ENCODE measurements around the gene NTN5. TPM values are rescaled to one million over a fixed set of nuclear protein-coding genes. Genes with fewer than 3 reads are reported as not detected.

NTN5 gene
- total RNA-seq, 1 experiment from 2014 or later, result not detected

- BruUV-seq (replicated peaks), result no TSS peak
- Histone ChIP-seq H3K4me1 (ENCODE audit: insufficient read depth, low read length, poor library complexity, severe bottlenecking) (peaks cover 20% of the 10 kb centered on the region), H3K9me3 (ENCODE audit: low read depth, low read length, poor library complexity, severe bottlenecking) (no peaks in the 10 kb centered on the region), H3K36me3 (ENCODE audit: insufficient read depth, low read length, poor library complexity, severe bottlenecking) (no peaks in the 10 kb centered on the region), H3K27me3 (replicated peaks; ENCODE audit: insufficient read depth, low read depth, low read length, poor library complexity) (no peaks in the 10 kb centered on the region), H3K27ac (ENCODE audit: low read depth, low read length, poor library complexity, severe bottlenecking) (peak overlapping the region; percentile 94), H3K4me3 (ENCODE audit: low read depth, low read length, poor library complexity, severe bottlenecking) (no peak overlapping the region)
- CTCF ChIA-PET, result no interaction called here
- DNase-seq (ENCODE audit: low spot score), result no peak
- intact Hi-C loops (cut with micrococcal nuclease; ENCODE audit: unreplicated experiment), result no loop called here
- POLR2A ChIA-PET (ENCODE audit: low non-redundant PET), result no interaction called here
- TF ChIP-seq EZH2 (IDR thresholded peaks at IDR 0.05; ENCODE audit: borderline replicate concordance, low read depth, low read length, poor library complexity, severe bottlenecking), result no peak
- TF ChIP-seq, protein P1, sequence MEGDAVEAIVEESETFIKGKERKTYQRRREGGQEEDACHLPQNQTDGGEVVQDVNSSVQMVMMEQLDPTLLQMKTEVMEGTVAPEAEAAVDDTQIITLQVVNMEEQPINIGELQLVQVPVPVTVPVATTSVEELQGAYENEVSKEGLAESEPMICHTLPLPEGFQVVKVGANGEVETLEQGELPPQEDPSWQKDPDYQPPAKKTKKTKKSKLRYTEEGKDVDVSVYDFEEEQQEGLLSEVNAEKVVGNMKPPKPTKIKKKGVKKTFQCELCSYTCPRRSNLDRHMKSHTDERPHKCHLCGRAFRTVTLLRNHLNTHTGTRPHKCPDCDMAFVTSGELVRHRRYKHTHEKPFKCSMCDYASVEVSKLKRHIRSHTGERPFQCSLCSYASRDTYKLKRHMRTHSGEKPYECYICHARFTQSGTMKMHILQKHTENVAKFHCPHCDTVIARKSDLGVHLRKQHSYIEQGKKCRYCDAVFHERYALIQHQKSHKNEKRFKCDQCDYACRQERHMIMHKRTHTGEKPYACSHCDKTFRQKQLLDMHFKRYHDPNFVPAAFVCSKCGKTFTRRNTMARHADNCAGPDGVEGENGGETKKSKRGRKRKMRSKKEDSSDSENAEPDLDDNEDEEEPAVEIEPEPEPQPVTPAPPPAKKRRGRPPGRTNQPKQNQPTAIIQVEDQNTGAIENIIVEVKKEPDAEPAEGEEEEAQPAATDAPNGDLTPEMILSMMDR (conservative IDR thresholded peaks at IDR 0.05; ENCODE audit: low read depth, low read length), result no peak
Measured at GRCh38 chr19:48638831-48639381, 33.9 kb downstream of the NTN5 start.

GRCh38 chr19:48637948-48638830 is 34.6 kb downstream of the NTN5 start:
- no TSS peak for BruUV-seq (replicated peaks)
- POLR2A ChIA-PET (ENCODE audit: low non-redundant PET), result no interaction called here

GRCh38 chr19:48637449-48637947 is 35.3 kb downstream of the NTN5 start:
- intact Hi-C loops (cut with micrococcal nuclease; ENCODE audit: unreplicated experiment), result no loop called here
- DNase-seq (ENCODE audit: low spot score), result peak; percentile 100
- CTCF ChIA-PET, result interaction anchor here (0.5 kb wide), 1 partner anchor 73 kb away, joined by 8 read pairs; no protein-coding TSS in a partner anchor
- TF ChIP-seq EZH2 (IDR thresholded peaks at IDR 0.05; ENCODE audit: borderline replicate concordance, low read depth, low read length, poor library complexity, severe bottlenecking), result no peak
- TF ChIP-seq, protein P1 (conservative IDR thresholded peaks at IDR 0.05; ENCODE audit: low read depth, low read length), result no peak
- Histone ChIP-seq H3K4me1 (ENCODE audit: insufficient read depth, low read length, poor library complexity, severe bottlenecking) (peaks cover 35% of the 10 kb centered on the region), H3K27me3 (replicated peaks; ENCODE audit: insufficient read depth, low read depth, low read length, poor library complexity) (no peaks in the 10 kb centered on the region), H3K9me3 (ENCODE audit: low read depth, low read length, poor library complexity, severe bottlenecking) (no peaks in the 10 kb centered on the region), H3K27ac (ENCODE audit: low read depth, low read length, poor library complexity, severe bottlenecking) (peak overlapping the region; percentile 94), H3K36me3 (ENCODE audit: insufficient read depth, low read length, poor library complexity, severe bottlenecking) (peaks cover 10% of the 10 kb centered on the region), H3K4me3 (ENCODE audit: low read depth, low read length, poor library complexity, severe bottlenecking) (peak overlapping the region; percentile 67)
- BruUV-seq (replicated peaks), result no TSS peak
- POLR2A ChIA-PET (ENCODE audit: low non-redundant PET), result interaction anchor here (0.7 kb wide), 1 partner anchor 858 kb away, joined by 5 read pairs; no protein-coding TSS in a partner anchor

More at GRCh38 chr19:48637948-48638830, 34.6 kb downstream of the NTN5 start:
- no peak for TF ChIP-seq EZH2 (IDR thresholded peaks at IDR 0.05; ENCODE audit: borderline replicate concordance, low read depth, low read length, poor library complexity, severe bottlenecking)
- TF ChIP-seq, protein P1 (conservative IDR thresholded peaks at IDR 0.05; ENCODE audit: low read depth, low read length), result peak; percentile 47
- DNase-seq (ENCODE audit: low spot score), result peak; percentile 96
- CTCF ChIA-PET, result interaction anchor here (0.5 kb wide), 1 partner anchor 72 kb away, joined by 8 read pairs; no protein-coding TSS in a partner anchor
- intact Hi-C loops (cut with micrococcal nuclease; ENCODE audit: unreplicated experiment), result no loop called here
- H3K27ac ChIP-seq (ENCODE audit: low read depth, low read length, poor library complexity, severe bottlenecking), result peak overlapping the region; percentile 94
- H3K27me3 ChIP-seq (replicated peaks; ENCODE audit: insufficient read depth, low read depth, low read length, poor library complexity), result no peaks in the 10 kb centered on the region
- H3K4me1 ChIP-seq (ENCODE audit: insufficient read depth, low read length, poor library complexity, severe bottlenecking), result peaks cover 28% of the 10 kb centered on the region
- H3K9me3 ChIP-seq (ENCODE audit: low read depth, low read length, poor library complexity, severe bottlenecking), result no peaks in the 10 kb centered on the region
- H3K4me3 ChIP-seq (ENCODE audit: low read depth, low read length, poor library complexity, severe bottlenecking), result peak overlapping the region; percentile 41
- peaks cover 3% of the 10 kb centered on the region for H3K36me3 ChIP-seq (ENCODE audit: insufficient read depth, low read length, poor library complexity, severe bottlenecking)
